NB4 (cell line): Measurements from ENCODE around the gene CACTIN.

Experiments used
- DNase-seq: peaks from one replicate; pipeline ENCODE4 v3.0.0; 2010; ENCODE audit warnings: low read depth
- H3K4me3 ChIP-seq: one replicate; pipeline ENCODE4 v1.5.1; 2011; ENCODE audit warnings: mild to moderate bottlenecking, low read depth, low read length, moderate library complexity
- MYC ChIP-seq: IDR thresholded peaks from 2 replicates; pipeline ENCODE4 v1.6.1; 2011; ENCODE audit warnings: low read depth, low read length
- POLR2A ChIP-seq: IDR thresholded peaks from 2 replicates; pipeline ENCODE4 v1.6.1; 2011; ENCODE audit warnings: mild to moderate bottlenecking; ENCODE audit not compliant: insufficient read length; ENCODE audit errors: extremely low read depth
- TF ChIP-seq, protein P1 (sequence below): IDR thresholded peaks from one replicate; pipeline ENCODE4 v1.5.1; 2012; ENCODE audit warnings: low read depth, low read length
- TF ChIP-seq, protein P2 (sequence below): IDR thresholded peaks from 2 replicates; pipeline ENCODE4 v1.6.1; 2011; ENCODE audit warnings: low read depth, low read length

The CACTIN gene

DNA sequence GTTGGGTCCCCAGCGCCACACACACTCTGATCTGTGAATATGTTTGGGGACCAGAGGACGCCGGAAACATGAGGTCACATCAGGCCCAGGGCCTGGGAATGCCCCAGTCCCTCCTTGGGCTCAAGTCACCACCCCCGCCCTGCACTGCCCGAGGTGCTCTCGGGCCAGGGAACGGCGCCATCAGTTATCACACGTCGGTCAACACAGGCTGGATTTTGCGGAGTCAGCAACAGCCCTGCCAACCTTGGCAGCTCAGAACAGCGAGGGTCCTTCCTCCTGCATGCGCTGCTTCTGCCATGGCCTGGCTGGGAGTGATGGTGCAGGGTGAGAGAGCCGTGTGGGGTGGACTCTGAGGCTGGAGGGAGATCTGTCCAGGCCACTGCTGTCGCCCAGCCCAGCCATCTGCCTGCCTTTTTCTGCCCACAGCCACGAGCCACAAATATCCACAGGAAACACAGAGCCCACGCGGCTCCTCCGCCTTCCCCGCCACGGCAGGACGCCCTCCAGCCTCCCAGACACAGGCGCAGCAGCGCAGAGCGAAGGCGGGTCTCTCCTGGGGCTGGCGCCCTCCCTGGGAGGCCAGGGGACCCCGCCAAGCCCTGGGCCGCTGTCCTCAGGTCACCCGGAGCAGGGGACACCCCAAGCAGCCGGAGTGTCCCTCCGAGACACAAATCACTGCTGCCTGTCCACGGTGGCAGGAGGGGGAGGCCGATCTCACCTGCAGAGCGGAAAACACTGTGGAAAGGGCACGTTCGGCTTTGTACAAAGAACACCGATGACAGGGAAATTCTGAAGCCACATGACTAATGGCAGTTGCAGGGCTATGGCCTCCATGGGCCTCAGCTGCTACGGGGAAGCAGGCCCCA is 31.6 kb upstream of the CACTIN start:
- TF ChIP-seq MYC (no peak), POLR2A (no peak)
- TF ChIP-seq, protein P1, sequence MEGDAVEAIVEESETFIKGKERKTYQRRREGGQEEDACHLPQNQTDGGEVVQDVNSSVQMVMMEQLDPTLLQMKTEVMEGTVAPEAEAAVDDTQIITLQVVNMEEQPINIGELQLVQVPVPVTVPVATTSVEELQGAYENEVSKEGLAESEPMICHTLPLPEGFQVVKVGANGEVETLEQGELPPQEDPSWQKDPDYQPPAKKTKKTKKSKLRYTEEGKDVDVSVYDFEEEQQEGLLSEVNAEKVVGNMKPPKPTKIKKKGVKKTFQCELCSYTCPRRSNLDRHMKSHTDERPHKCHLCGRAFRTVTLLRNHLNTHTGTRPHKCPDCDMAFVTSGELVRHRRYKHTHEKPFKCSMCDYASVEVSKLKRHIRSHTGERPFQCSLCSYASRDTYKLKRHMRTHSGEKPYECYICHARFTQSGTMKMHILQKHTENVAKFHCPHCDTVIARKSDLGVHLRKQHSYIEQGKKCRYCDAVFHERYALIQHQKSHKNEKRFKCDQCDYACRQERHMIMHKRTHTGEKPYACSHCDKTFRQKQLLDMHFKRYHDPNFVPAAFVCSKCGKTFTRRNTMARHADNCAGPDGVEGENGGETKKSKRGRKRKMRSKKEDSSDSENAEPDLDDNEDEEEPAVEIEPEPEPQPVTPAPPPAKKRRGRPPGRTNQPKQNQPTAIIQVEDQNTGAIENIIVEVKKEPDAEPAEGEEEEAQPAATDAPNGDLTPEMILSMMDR: no peak
- TF ChIP-seq, protein P2, sequence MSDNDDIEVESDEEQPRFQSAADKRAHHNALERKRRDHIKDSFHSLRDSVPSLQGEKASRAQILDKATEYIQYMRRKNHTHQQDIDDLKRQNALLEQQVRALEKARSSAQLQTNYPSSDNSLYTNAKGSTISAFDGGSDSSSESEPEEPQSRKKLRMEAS: no peak
- no peak for DNase-seq
- H3K4me3 ChIP-seq: no peak overlapping the region

DNA sequence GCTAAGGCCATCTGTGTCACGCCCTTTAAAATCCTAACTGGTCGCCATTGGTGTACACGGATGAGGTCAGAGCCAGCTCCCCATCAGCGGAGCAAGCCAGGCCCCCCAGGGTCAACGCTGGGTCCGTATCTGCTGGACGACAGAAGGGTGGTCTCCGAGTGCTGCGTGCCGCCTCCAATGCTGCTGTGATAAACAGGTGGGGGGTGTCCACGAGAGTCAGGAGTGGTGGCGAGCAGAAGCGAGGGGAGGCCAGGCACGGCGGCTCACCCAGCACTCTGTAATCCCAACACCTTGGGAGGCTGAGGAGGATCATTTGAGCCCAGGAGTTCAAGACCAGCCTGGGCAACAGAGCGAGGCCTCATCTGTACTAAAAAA is 30.8 kb upstream of the CACTIN start:
- no peak overlapping the region for H3K4me3 ChIP-seq
- TF ChIP-seq MYC: no peak
- no peak for TF ChIP-seq POLR2A
- TF ChIP-seq, protein P2: no peak
- TF ChIP-seq, protein P1: no peak
- DNase-seq: no peak

DNA sequence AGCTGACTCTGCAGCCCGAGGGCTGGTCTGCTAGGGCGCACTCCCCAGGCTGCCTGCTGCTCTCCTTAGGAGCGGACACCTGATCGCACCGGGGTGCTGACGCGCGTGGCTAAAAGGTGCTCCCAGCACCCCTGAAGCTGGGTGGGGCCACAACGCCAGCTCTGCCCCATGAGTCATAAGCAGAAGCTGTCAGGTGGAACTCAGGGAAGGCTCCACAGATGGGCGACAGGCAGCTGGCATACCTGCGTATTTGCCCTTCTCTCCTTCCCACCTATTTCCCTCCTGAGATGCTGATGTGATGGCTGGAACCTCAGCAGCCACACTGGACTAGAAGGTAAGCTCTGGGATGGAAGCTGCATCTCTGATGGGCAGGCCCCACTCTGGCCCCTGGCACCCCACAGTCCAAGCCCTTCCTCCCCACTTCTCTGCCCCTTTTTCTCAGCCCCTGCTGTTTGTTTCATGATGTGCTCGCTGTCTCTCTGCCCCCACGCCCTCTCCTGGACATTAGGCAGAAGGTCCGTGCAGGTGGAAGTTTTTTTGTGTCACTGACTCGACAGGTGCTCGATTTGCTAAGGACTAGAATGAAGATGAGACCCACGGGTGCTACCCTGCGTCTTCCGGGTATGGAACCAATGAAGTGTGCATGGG is 30.3 kb upstream of the CACTIN start:
- DNase-seq: no peak
- TF ChIP-seq MYC (no peak), POLR2A (no peak)
- TF ChIP-seq, protein P1: no peak
- TF ChIP-seq, protein P2: no peak
- H3K4me3 ChIP-seq: no peak overlapping the region

DNA sequence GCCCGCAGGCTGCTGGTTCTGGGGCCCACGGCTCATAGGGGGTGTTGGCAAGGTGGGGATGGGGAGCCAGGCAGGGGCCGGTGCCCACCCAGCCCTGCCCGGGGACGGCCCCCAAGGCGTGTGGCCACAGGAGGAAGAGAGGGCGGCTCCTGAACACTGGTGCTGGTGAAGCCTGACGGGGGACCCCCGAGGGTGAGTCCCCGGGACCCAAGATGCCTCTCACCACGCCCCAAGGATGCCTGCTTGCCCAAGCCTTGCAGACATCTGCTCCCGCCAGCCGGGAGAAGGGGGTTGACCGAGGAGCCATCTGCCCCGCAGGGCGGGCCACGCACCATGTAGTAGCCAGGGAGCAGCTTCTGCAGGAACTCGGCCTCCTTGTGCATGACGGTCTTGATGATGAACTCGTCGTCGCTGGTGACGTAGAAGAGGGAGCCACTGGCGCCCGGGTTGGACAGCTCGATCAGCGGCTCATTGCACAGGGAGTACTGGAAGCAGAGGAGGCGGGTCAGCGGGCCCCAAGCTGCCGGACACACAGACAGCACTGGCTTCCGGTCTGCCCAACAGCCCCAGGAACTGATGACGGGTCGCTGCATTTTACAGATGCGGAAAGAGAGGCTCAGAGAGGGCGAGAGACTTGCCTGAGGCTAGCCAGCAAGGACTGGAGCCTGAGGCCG is 29.6 kb upstream of the CACTIN start:
- TF ChIP-seq, protein P1: no peak
- TF ChIP-seq, protein P2: no peak
- TF ChIP-seq POLR2A (no peak), MYC (no peak)
- no peak overlapping the region for H3K4me3 ChIP-seq
- no peak for DNase-seq

DNA sequence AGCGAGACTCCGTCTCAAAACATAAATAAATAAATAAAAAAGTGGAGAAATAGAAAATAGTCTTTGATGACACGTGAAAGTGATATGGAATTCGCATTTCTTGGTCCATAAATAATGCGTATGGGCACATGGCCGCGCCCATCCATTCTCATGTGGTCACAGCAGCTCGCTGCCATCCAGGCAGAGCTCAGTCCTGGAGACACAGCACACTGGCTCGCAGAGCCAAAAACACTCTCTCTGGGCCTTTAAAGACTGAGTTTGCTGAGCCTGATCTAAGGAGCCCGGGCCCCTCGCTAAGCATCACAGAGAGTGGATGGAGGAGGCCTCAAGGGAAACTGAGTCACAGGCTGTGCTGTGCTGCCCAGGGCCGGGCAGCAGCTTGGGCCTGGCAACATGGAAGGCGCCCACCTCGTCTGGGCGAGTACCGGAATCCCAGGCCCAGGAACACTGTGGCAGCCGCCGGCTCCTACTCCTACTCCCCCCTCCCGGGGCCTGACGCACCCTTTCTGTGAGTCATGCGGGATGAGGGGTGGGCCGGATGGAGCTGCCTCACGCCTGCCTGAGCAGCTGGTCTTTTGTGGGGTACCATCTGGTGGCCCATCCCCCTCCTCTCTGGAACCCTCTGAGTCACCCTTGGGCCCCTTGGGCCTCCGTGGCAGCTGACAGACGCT is 28.9 kb upstream of the CACTIN start:
- peak; percentile 41 for DNase-seq
- H3K4me3 ChIP-seq: no peak overlapping the region
- TF ChIP-seq MYC (no peak), POLR2A (no peak)
- TF ChIP-seq, protein P2: no peak
- TF ChIP-seq, protein P1: no peak
